ENCODE data around the gene NKAIN2. TPM values are rescaled to one million over a fixed set of nuclear protein-coding genes. Genes with fewer than 3 reads are reported as not detected.
"Not testable (repeated sequence)": the region's sequence is repeated elsewhere in the genome, so short reads cannot be mapped to it uniquely, and the experiment has no call there.

The NKAIN2 gene
- polyA plus RNA-seq, 3 donors = 14.5 to 20.0 (median 18.8) TPM

DNA sequence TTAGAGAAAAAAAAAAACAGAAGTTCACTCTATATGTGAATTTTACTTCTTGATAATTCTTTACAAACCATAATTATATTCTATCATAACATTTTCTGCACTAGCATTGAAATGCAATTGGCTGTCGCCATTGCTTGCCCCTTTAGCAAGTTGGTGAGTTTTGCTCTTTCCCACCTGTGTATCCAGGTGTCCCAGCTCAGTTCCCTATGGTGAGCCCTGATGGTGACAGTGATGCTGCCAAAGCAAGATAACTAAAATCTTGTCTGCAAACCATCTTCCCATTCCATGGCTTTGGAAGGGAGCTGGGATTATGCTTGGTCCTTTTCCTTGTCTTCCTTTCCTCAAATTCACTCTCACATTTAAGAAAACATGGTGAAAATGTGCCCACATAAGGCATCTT lies 429.6 kb downstream of the NKAIN2 start:
- DNase-seq (ENCODE audit: extremely low read depth in 1 of 11, low read depth in 9 of 11, low spot score in 4 of 11) = no peak

DNA sequence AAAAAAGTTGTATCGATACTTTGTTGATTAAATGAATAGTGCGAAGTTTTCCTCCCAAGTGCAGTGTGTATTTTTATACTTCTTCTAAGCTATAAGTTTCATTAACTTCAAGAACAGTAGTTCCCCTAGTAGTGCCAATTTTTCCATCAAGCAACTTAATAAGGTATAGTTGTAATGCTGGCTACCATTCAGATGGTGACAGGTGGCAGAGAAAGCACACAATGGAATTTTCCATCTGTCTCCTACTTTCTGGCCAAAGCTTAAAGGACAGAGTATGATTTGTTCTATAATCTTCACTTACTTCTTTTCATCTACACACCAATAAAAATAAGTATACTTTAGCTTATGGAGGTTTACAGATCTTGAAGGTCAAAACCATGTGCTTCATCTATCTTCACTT lies 431.1 kb downstream of the NKAIN2 start:
- no peak for DNase-seq (ENCODE audit: extremely low read depth in 1 of 11, low read depth in 9 of 11, low spot score in 4 of 11)

DNA sequence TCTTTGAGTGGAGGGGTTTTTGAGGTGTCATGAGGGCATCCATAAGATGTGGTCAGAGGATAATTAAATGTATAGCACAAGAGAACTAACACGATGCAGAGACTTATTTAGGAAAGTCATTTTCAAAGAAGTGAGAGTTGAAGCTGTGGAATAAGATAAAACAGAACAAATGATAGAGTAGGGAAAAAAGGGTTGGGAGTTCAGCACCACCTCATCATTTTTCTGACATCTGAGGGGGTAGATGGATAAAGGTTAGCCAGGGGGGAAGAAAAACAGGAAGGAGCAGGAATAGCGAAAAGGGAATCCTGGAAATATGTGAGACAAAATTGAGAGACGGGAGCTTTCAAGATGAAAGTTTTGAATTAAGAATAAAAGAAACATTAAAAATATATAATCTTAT lies 434.2 kb downstream of the NKAIN2 start:
- no peak for DNase-seq (ENCODE audit: extremely low read depth in 1 of 11, low read depth in 9 of 11, low spot score in 4 of 11)

DNA sequence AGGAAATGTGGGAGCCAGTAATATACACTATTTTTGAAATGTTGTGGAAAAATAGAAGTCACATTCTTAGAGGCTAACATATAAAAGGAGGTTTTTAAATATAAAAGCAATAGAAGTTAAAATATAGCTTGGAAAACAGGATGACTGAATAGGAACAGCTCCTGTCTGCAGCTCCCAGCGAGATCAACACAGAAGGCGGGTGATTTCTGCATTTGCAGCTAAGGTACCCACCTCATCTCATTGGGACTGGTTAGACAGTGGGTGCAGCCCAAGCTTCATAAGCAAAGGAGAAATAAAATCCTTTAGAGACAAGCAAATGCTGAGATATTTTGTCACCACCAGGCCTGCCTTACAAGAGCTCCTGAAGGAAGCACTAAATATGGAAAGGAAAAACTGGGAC lies 434.7 kb downstream of the NKAIN2 start:
- not testable (repeated sequence) for DNase-seq (ENCODE audit: extremely low read depth in 1 of 11, low read depth in 9 of 11, low spot score in 4 of 11)

DNA sequence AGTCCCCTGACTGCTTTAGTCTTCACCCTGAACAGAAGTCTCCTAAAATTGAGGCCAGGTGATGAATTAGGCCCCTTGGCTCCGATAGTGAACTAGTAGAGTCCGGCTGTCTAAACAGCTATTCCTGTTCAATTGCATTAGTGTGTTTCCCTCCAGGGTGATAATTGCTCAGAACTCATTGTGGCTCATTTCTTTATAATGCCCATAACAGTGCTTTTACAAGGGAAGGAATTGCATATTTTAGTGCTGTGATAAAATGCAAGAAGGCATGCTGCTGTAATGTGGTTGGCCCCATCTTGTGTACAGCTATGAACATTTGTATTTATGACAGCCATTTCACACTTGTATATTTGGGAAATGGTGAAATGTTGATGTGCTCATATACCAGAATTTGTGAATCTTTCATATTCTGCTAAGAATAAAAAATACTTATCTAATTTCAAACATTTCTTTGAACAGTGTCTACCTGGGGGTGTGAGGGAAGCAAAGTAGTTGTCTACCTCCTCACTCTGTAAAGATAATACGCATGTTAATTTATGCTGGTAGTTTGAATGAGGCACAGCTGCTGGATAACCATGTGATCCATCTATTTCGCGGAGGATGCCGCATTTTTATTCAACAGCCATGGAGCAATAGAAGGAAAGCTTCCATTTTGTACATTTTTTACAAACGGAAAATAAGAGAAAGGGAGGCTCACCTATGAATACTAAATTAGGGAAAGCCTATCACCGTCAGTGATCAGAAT lies 451.4 kb downstream of the NKAIN2 start:
- no peak for DNase-seq (ENCODE audit: extremely low read depth in 1 of 11, low read depth in 9 of 11, low spot score in 4 of 11)

DNA sequence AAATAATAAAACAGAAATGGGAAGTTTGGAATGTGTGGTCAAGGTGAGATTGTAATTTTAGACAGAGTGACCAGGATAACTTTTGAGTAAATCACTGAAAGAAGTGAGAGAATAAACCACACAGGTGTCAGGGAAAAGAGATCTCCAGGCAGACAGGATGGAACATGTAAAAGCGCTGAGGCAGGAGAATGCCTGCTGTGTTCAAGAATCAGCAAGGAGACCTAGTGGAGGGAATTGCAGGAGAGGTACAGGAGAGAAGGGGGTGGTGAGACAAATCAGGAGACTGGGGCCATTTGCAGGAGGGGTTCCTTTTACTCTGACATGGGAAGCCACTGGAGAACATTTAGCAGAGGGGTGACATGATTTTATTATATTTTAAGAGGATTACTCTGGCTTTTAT lies 456.7 kb downstream of the NKAIN2 start:
- DNase-seq (ENCODE audit: extremely low read depth in 1 of 11, low read depth in 9 of 11, low spot score in 4 of 11) = no peak

DNA sequence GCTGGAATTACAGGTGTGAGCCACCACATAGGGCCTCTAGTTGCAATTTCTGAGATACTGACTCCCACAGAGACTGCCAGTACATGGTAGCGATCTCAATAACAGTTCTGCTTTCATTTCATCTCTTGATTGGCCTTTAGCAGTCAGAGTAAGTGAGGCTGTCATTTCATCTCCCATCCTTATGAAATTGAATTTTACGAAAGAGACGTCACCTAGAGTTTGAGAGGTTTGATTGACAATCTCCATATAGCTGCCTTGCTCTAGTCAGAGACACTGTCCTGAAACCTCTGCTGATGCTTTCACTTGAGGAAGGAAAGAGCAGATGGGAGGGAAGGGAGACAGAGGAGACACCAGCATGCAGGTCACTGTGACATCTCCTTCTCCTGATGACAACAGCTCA lies 466.1 kb downstream of the NKAIN2 start:
- no peak for DNase-seq (ENCODE audit: extremely low read depth in 1 of 11, low read depth in 9 of 11, low spot score in 4 of 11)

DNA sequence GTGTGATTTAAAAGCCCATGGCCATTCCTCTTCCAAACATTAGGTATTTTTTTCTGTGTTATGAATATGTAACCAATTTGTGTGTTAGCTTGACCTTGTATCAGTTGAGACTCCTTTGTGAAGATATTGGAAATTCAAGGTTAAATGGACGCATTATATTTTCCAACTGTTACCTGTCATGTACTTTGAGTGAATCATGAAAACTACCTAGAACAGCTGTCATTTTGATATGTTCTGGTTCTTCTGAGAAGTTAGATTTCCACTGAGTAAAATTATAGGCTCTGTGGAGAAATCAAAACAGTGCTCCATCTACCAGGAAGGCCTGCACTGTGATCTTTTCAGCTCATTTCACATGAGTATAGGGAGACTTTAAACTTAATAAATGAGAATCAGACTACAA lies 470.0 kb downstream of the NKAIN2 start:
- no peak for DNase-seq (ENCODE audit: extremely low read depth in 1 of 11, low read depth in 9 of 11, low spot score in 4 of 11)

DNA sequence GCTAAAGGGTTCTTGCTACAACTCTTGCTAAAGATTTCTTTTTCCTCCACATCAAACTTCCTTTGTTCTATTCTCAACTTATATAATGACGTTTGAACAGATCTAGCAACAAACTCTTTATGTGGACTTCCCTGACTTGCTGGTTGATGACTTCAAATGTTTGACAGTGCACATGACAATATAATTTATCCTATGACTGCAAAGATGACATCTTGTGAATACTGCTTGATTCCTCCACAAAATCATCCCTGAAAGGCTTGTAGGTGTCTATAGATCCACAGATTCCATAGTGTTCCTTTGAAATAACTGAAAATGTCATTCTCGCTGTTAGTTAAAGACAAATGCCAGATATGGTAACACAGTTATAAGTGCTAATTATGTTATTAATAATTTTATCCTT lies 478.9 kb downstream of the NKAIN2 start:
- DNase-seq (ENCODE audit: extremely low read depth in 1 of 11, low read depth in 9 of 11, low spot score in 4 of 11) = no peak

DNA sequence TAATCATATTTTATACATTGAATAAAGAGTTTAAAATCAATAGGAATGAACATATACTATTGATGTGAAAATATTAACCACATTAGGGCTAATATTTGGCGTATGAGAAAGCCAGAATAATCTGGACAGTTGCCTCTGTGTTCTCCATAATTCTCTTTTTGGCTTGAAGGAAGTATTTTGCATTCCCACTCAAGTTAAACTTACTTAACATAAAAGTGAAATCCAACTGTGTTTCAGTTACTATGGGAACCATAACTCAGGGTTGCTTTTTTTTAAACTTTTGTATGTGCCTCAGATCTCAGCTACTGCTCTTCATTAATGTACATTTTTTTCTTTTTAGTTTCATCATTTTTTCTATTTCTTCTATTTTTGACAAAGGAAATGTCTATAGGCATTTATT lies 479.8 kb downstream of the NKAIN2 start:
- peak in 1 of 11 donors; percentile 9 for DNase-seq (ENCODE audit: extremely low read depth in 1 of 11, low read depth in 9 of 11, low spot score in 4 of 11)

DNA sequence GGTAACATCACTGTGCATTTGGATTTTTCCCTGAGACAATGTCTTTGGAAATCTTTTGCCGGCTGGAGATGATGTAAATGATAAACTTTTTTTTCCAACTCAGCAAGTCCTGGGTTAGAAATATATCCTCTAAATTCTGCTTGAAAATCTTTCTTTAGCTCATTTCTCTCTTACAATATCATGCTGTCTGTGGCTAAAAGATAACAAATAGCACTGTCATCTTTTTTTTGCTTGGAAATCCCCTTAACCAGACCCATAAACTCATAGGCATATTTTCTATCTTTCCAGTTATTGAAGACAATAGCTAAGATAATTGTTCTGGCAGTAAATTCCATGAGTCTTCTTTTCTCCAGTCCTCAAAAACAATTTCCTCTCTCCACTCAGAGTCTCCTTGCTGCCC lies 481.5 kb downstream of the NKAIN2 start:
- DNase-seq (ENCODE audit: extremely low read depth in 1 of 11, low read depth in 9 of 11, low spot score in 4 of 11) = no peak

DNA sequence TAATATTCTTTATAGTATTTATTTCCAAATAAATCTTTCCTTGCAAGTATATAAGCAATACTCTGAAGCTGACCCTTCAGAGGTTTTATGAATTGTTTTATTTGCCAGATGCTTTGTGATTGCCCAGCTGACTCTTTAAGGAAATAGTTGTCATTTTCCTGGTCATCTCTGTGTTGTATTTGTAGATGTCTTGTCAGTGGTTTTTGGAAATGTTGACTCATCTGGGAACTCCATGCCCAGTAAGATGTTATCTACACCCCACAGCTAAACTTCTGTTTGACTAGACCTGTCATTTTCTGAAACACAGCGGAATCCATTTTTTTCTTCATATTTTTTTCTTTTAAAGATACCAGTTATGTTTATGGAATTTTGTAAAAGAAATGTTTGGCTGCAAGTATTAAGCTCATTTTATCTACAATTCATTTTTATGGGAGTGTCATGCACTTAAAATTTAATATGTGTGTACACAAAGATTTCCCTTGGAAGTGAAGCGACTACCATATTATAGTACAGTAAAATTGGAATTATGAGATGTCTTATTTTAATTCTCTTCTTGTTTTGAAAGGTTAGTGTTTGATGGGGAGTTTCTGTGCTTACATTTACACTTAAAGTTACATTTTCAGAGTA lies 491.0 kb downstream of the NKAIN2 start:
- peak in 8 of 11 donors; percentile 4 to 54 (median 19) for DNase-seq (ENCODE audit: extremely low read depth in 1 of 11, low read depth in 9 of 11, low spot score in 4 of 11)

DNA sequence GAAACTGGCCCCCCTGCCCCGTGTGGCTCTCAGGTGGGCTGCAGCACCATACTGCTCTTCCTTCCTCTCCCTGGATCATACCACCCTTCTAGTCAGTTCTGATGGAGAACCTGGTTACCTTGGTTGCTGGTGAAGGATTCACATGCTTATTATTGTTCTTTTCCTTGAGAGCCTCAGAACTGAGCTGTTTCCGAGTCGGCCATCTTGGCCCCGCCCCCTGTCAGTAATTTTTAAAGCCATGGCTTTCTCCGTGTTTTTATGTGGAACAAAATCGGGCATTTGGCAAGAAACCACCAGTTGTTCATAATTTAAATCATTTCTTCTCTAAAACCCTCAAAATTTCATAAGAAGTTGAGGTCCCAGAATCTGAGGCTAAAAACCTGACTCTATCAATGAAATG lies 493.8 kb downstream of the NKAIN2 start:
- DNase-seq (ENCODE audit: extremely low read depth in 1 of 11, low read depth in 9 of 11, low spot score in 4 of 11) = no peak

DNA sequence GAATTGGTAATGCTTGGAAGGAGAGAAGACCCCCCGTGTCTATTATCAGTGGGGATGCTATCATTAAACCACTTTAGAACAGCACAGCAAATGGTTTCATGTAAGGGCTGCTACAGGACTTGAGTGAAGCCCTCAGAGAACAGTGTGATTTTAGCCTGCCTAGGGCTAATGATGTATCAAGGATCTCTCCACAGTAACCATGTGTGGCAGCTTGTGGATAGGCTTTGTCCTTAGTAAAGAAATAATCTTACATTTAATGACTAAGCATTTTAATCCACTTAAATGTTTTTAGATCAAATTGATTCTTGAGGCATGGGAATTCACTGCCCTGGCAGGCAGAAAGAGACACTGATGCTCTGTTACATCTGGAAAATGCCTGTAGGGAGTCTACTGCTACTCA lies 495.1 kb downstream of the NKAIN2 start:
- DNase-seq (ENCODE audit: extremely low read depth in 1 of 11, low read depth in 9 of 11, low spot score in 4 of 11) = no peak

DNA sequence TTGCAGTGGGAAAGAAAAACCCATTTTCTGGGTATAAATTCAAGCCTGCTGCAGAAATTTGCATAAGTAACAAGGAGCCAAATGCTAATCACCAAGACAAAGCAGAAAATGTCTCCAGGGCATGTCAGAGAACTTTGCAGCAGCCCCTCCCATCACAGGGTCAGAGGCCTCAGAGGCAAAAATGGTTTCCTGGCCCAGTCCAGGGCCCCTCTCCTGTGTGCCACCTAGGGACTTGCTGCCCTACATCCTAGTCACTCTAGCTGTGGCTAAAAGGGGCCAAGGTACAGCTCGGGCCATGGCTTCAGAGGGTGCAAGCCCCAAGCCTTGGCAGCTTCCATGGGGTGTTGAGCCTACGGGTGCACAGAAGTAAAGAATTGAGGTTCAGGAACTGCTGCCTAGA lies 497.2 kb downstream of the NKAIN2 start:
- DNase-seq (ENCODE audit: extremely low read depth in 1 of 11, low read depth in 9 of 11, low spot score in 4 of 11) = not testable (repeated sequence)

DNA sequence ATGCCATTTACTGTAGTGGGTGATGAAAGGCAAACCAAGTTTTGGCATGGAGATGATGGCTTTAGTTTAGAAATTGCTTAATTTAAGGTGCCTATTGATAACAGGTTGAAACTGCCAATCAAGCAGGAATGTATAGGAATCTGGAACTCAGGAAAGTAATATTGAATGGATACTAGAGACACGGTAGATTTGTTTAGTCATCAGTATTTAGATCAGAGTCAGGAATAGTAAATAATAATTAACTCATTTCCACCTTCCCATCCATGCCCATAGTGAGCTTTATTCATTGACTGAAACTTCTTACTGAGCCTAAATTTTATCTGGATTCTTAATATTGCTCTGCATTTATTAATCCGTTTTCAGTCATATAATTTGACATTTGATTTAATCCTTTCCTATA lies 500.3 kb downstream of the NKAIN2 start:
- no peak for DNase-seq (ENCODE audit: extremely low read depth in 1 of 11, low read depth in 9 of 11, low spot score in 4 of 11)

DNA sequence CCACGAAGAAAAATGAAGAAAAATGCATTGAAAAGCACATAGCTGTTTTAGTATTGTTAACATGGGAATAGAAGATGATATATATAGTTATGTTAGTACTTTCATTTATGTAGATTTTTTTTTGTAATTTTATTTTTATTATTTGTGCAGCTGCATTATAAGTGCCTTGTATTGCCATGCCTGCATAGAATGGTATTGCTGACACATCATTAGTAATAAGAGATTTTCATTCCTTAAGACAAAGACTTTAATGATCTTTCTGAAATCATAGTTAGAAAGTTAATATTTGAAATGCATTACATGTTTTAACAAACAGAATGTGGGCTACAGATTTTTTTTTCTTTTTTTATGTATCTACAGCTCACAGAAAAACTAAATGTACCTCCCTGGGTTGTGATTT lies 506.5 kb downstream of the NKAIN2 start:
- no peak for DNase-seq (ENCODE audit: extremely low read depth in 1 of 11, low read depth in 9 of 11, low spot score in 4 of 11)

DNA sequence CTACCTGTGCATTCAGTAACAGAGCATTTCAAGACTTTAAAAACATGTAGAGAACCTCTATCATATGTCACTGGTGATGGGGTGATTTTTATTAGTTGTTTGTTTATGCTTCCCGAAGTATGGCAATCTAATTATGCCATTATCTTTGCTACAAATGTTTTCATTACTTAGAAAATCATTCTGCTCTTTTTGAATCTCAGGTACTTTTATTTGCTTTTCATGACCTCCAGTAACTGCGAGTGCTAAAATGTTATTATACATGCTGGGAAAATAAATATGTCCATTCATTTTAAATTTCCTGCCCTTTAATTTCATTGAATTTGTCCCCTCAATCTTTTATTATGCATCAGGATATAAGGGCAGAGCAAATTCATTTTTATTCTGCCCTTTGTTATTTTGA lies 515.7 kb downstream of the NKAIN2 start:
- DNase-seq (ENCODE audit: extremely low read depth in 1 of 11, low read depth in 9 of 11, low spot score in 4 of 11) = no peak

DNA sequence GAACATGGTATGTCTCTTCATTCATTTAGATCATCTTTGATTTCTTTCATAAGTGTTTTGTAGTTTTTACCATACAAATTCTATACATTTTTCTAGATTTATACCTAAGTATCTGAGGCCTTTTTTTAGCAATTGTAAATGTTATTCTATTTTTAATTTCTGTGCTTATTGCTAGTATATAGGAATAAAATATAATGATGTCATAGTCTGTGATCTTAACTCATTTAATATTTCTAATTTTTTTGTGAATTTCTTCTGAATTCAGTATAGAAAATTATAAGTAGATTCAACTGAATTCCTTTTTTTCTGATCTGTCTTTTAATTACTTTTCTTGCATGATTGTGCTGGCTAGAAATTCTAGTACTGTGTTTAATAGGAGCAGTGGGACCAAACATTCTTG lies 520.6 kb downstream of the NKAIN2 start:
- no peak for DNase-seq (ENCODE audit: extremely low read depth in 1 of 11, low read depth in 9 of 11, low spot score in 4 of 11)

DNA sequence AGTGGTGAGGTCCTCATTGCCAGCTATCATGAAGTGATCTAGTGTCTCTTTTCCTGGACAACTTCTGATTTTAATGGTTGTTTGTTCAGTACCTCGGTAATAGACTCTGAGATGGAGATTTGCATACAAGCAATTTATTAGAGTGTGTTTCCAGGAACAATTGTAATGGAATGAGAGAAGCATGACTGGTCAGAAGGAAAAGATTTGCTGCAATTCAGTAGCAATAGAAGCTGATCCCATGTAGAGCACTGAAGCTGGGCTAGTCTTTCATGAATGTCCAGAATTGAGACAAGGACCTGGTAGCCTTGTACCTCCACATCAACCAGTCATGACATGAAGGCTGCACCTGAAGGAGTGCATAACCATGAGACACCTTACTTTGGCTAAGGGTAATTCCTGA lies 526.5 kb downstream of the NKAIN2 start:
- DNase-seq (ENCODE audit: extremely low read depth in 1 of 11, low read depth in 9 of 11, low spot score in 4 of 11) = no peak

DNA sequence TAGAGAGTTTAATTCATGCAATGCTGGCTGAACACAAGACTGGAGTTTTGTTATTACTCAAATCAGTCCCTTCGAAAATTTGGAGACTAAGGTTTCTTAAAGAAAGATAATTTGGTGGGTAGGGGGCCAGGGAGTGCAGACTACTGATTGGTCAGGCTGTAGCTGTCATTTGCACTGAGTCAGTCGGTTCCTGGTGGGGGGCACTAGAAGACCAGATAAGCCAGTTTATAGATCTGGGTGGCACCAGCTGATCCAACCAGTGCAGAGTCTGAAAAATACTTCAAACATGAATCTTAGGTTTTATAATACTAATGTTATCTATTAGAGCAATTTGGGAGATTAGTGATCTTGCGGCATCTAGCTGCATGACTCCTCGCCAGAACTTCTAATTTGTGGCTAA lies 530.7 kb downstream of the NKAIN2 start:
- no peak for DNase-seq (ENCODE audit: extremely low read depth in 1 of 11, low read depth in 9 of 11, low spot score in 4 of 11)
